ENCODE results near the gene IGF2R.
A peak's percentile ranks its signal among the peaks of the same experiment; 100 is the strongest.

The IGF2R gene

GRCh38 chr6:160040055-160040454, 71.2 kb downstream of the IGF2R start:
- no peak overlapping the region for H3K4me3 ChIP-seq (ENCODE audit: low read depth, low read length)
- TF ChIP-seq CTCF (IDR thresholded peaks at IDR 0.05; ENCODE audit: low read depth, low read length, missing control alignments): no peak
- in situ Hi-C loops (cut with HindIII; ENCODE audit: low sequenced_read_pairs): no loop called here
- no peak for DNase-seq (ENCODE audit: low read depth)

- in situ Hi-C loops (cut with HindIII; ENCODE audit: low sequenced_read_pairs): no loop called here
- TF ChIP-seq CTCF (IDR thresholded peaks at IDR 0.05; ENCODE audit: low read depth, low read length, missing control alignments): no peak
Measured at GRCh38 chr6:160040527-160041264, 71.8 kb downstream of the IGF2R start.

GRCh38 chr6:160041608-160042007, 72.7 kb downstream of the IGF2R start:
- DNase-seq (ENCODE audit: low read depth): peak; percentile 98
- H3K4me3 ChIP-seq (ENCODE audit: low read depth, low read length): no peak overlapping the region
- peak; percentile 69 for TF ChIP-seq CTCF (IDR thresholded peaks at IDR 0.05; ENCODE audit: low read depth, low read length, missing control alignments)
- in situ Hi-C loops (cut with HindIII; ENCODE audit: low sequenced_read_pairs): no loop called here

More at GRCh38 chr6:160040527-160041264, 71.8 kb downstream of the IGF2R start:
- no peak overlapping the region for H3K4me3 ChIP-seq (ENCODE audit: low read depth, low read length)
- no peak for DNase-seq (ENCODE audit: low read depth)

GRCh38 chr6:160042014-160042773, 73.3 kb downstream of the IGF2R start:
- H3K4me3 ChIP-seq (ENCODE audit: low read depth, low read length): no peak overlapping the region
- in situ Hi-C loops (cut with HindIII; ENCODE audit: low sequenced_read_pairs): no loop called here
- TF ChIP-seq CTCF (IDR thresholded peaks at IDR 0.05; ENCODE audit: low read depth, low read length, missing control alignments): no peak
- peak; percentile 58 for DNase-seq (ENCODE audit: low read depth)

- in situ Hi-C loops (cut with HindIII; ENCODE audit: low sequenced_read_pairs): no loop called here
- TF ChIP-seq CTCF (IDR thresholded peaks at IDR 0.05; ENCODE audit: low read depth, low read length, missing control alignments): no peak
- DNase-seq (ENCODE audit: low read depth): no peak
- no peak overlapping the region for H3K4me3 ChIP-seq (ENCODE audit: low read depth, low read length)
Measured at GRCh38 chr6:160042788-160043301, 74.0 kb downstream of the IGF2R start.

- in situ Hi-C loops (cut with HindIII; ENCODE audit: low sequenced_read_pairs): no loop called here
Measured at GRCh38 chr6:160043784-160044183, 74.9 kb downstream of the IGF2R start.

More at GRCh38 chr6:160043784-160044183, 74.9 kb downstream of the IGF2R start:
- DNase-seq (ENCODE audit: low read depth): no peak
- TF ChIP-seq CTCF (IDR thresholded peaks at IDR 0.05; ENCODE audit: low read depth, low read length, missing control alignments): no peak
- H3K4me3 ChIP-seq (ENCODE audit: low read depth, low read length): no peak overlapping the region

Data from astrocyte of the cerebellum (primary cell).